Measurements from ENCODE around the gene CFAP97D1.
"Not testable (repeated sequence)": the region's sequence is repeated elsewhere in the genome, so short reads cannot be mapped to it uniquely, and the experiment has no call there.

The CFAP97D1 gene

DNA sequence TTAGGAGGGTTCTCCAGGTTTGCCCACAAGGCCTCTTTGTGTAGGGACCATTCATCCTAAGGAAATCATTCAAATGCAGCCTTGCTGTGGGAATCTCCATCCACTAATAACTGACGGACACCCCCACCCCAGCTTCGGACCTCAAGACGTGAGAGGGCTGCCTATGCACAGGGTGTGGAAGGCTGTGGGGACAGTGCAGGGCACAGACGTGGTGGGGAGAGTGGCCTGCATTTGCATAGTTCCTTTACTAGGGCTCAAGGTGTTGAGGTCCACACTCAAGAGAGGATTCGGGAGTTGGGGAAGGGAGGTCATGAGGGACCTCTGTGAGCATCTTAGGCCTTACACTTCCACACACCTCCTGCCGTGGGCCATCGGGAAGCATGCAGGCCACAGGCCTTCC, 11.3 kb upstream of the CFAP97D1 start:
- no peak for DNase-seq

- DNase-seq: no peak
These were observed 10.8 kb upstream of the CFAP97D1 start for GRCh38 chr17:43769426-43769825.

- DNase-seq: no peak
These were observed 10.4 kb upstream of the CFAP97D1 start for GRCh38 chr17:43769859-43770258.

GRCh38 chr17:43770957-43771356, 9.3 kb upstream of the CFAP97D1 start:
- no peak for DNase-seq

DNA sequence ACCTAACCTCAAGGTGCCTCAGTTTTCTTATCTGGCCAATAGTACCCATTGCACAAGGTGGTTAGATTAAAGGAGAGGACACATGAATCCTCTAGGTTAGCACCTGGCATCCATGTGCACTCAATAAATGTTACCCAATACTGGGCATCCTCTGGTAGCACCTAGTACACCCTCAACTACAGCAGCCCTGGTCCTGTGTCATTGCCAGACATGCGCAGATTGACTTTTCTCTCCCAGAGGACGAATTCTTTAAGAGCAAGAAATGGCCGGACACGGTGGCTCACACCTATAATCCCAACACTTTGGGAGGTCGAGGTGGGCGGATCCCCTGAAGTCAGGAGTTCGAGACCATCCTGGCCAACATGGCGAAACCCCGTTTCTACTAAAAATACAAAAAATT, 8.8 kb upstream of the CFAP97D1 start:
- no peak for DNase-seq

DNA sequence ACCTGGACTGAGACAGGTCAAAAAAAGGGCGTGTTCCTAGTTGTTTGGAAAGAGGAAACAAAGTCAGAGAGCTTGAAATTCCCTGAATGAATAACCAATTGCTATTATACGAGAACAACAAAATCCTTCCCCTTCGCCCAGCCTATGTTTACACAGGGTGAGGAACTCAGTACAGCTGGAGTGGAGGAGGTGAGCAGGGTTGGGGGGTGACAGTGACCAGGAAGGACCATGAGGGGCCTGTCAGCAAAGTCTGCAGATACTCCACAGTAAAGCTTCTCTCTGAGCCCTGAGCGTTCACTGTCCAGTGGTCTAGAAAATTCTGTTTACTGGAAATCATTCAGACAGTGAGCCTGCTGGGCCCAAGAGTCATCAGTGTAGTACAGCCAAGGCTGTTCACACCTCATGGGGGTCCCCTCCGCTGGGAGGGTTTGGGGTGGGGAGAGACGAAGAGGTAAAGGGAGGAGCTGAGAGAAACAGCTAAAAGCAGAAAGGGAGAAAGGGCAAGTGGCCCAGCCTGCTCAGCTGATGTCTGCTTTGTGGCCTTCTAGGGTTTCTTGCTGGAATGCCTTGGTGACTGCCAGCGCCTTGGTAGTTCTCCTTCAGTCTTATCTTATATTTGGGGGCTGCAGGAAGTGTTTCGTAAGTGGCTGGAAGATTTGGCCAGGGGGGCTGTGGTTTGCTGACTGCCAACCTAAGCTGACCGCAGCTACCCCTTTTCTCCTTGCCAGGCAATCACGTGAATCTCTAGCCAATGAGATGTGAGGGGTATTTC, 7.2 kb upstream of the CFAP97D1 start:
- DNase-seq: no peak

- DNase-seq: no peak
These were observed 5.7 kb upstream of the CFAP97D1 start for GRCh38 chr17:43774304-43775250.

GRCh38 chr17:43778337-43779144, 1.7 kb upstream of the CFAP97D1 start, which contains the start of gene DUSP3:
Gene DUSP3, minus strand, starts transcription at chr17:43778977. Its CDS starts 53 bp downstream, at chr17:43778924.
- no peak for DNase-seq

- DNase-seq: no peak
These were observed 800 bp upstream of the CFAP97D1 start for GRCh38 chr17:43779145-43780125.

- no peak for DNase-seq
These were observed 2.9 kb downstream of the CFAP97D1 start for GRCh38 chr17:43782913-43783680.

DNA sequence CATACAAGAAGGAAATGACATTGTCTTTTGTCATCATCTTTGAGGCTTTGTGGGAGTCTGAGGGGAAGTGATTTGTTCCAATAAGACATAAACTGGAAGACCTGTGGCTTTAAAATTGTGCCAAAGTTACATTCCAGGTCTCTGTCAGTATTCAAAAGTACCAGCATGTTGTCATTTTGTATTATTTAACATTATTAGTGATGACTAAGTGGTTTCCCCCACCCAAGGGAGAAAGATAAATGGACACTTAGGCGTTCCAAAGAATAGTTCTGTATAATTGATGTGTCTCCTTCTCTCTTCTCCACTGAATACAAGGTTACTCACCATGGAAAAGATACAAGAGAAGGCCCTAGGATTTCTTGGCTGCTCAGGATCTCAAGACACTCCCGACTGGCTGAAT, 3.8 kb downstream of the CFAP97D1 start:
- DNase-seq: no peak

DNA sequence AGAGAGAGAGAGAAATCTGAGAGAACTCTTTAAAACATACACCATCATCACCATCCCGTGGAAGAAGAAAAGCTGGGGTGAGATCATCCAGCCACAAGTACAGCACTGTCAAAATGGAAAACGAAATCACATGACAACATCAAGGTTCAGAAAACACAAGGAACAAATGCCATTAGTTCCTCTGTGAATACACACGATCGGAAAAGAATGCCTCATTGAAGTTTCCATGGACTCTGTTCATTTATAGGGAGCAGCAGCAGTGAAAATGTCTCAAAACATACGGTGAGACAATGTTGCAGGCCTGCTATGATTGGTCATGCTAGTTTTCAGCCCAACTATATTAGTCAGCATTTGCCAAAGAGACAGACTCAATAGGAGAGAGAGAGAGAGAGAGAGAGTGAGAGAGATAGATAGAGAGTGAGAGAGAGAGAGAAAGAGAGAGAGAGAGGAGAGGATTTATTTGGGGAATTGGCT, 4.4 kb downstream of the CFAP97D1 start:
- DNase-seq: no peak

- no peak for DNase-seq
These were observed 7.5 kb downstream of the CFAP97D1 start for GRCh38 chr17:43787728-43788127.

DNA sequence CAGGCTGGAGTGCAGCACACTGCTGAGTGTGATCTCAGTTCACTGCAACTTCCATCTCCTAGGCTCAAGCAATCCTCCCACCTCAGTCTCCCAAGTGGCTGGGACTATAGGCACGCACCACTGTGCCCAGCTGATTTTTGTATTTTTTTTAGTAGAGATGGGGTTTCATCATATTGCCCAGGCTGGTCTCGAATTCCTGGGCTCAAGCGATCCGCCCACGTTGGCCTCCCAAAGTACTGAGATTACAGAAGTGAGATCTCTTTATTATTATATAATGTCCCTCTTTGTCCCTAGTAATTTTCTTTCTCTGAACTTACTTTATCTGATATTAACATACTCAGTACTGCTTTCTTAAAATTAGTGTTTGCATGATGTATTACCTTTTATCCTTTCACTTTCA, 8.3 kb downstream of the CFAP97D1 start:
- no peak for DNase-seq

DNA sequence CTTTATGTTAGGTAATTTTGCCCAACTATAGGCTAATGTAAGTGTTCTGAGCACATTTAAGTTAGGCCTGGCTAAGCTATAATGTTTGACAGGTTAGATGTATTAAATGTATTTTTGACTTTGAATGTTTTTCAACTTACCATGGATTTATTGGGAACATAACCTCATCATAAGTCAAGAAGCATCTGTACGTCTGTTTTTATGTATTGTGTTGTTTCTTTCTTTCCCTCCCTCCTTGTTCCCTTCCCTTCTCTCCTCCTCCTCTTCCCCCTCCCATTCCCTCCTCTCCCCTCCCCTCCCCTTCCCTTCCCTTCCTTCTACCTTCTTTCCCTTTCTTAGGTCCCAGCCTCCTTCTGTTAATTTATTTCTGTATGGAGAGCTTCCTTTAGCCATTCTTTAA, 9.2 kb downstream of the CFAP97D1 start:
- DNase-seq: no peak

GRCh38 chr17:43790311-43790940, 10.2 kb downstream of the CFAP97D1 start:
- no peak for DNase-seq

- DNase-seq: peak; percentile 40
These were observed 11.4 kb downstream of the CFAP97D1 start for GRCh38 chr17:43791589-43791988.

DNA sequence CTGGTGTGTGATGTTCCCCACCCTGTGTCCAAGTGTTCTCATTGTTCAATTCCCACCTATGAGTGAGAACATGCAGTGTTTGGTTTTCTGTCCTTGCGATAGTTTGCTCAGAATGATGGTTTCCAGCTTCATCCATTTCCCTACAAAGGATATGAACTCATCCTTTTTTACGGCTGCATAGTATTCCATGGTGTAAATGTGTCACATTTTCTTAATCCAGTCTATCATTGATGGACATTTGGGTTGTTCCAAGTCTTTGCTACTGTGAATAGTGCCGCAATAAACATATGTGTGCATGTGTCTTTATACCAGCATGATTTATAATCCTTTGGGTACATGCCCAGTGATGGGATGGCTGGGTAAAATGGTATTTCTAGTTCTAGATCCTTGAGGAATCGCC, 12.4 kb downstream of the CFAP97D1 start:
- not testable (repeated sequence) for DNase-seq

DNA sequence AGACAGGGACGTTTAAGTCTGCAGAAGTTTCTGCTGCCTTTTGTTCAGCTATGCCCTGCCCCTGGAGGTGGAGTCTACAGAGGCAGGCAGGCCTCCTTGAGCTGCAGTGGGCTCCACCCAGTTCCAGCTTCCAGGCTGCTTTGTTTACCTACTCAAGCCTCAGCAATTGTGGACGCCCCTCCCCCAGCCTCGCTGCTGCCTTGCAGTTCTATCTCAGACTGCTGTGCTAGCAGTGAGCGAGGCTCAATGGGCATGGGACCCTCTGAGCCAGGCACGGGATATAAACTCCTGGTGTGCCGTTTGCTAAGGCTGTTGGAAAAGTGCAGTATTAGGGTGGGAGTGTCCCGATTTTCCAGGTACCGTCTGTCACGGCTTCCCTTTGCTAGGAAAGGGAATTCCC, 17.8 kb downstream of the CFAP97D1 start:
- not testable (repeated sequence) for DNase-seq

DNA sequence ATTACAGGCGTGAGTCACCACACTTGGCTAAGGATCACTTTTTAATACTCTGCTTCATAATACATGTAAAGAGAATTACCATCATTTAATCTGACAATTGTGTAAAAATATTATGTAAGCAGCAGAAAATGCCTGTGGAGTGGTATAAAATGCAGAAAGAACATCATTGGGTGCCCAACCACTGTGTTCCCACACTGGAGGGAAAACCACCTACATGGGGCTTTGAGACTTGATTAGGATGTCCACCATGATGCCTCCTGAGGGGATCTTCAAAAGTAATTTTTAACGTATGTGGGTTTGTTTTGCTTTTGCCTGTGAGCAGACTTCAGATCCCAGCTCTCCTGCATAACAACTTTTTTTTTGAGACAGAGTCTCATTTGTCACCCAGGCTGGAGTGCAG, 18.8 kb downstream of the CFAP97D1 start:
- no peak for DNase-seq

Data from NCI-H187 treated with DMSO at 0.1 percent for 48 hours (cell line).